Measurements from ENCODE around the gene SESN3.
"Not testable (repeated sequence)": the region's sequence is repeated elsewhere in the genome, so short reads cannot be mapped to it uniquely, and the experiment has no call there.

SESN3 gene

DNA sequence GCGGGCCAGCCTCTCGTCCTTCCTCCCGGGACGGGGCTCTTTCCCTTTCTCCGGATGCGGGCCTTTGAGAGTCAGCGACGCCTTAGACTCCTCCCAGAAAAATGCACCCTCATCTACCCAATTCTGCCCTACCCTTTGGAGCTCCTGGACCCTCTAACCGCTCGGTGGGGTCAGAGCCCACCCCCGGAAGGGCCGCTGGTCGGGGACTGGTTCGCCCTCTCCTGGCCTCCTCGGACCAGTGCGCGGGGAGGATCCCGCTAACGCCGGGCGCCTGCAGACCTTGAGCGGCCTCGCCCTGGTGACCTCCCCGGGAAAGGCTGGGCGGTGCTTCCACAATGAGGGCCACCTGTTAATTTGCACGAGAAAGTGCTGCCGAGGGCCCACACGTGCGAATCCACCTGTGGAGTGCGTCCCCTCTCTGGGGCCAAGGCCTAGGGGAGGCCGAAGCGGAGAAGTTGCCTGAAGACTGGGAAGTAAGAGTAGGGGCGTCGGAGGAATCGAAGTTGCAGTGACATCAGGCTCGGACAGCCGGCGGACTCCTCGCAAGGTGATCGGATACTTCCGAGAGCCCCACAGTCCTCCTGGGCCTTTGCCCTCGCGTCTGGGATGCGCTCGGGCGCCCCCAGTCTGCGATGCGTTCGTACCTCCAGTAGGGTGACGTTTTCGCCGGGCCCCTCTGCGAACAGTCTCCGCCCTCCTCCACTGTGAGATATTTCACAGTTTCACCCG is 79.9 kb downstream of the SESN3 start:
- peak; percentile 91 to 93 for DNase-seq

GRCh38 chr11:95149651-95150364 is 81.2 kb downstream of the SESN3 start:
- no peak for DNase-seq

- DNase-seq = no peak
These were observed 82.1 kb downstream of the SESN3 start for GRCh38 chr11:95148938-95149337.

GRCh38 chr11:95148406-95148805 is 82.6 kb downstream of the SESN3 start:
- DNase-seq = no peak

DNA sequence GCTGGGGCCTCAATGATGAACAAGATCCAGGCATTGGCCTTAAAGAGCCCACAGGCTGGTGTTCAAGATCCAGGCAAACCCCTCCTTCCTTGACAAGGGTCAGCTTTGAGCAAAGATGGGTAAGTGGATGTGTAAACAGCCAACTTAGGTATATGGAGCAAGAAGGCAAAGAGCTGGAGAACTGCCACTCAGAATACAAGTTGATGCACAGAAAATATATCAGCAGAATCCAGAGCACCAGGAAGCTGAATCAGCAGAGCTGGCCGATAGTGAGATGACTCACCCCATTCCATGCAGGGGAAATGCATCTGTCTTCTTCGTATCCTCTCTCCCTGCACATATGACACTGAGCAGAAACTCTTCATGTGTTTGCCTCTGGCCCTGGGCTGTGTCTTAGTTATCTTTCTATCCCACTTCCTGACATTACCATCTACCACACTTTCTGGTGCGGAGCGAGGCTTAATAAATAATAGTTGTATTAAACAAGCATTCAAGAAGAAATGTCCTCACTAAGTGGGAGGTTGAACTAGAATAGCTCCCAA is 83.6 kb downstream of the SESN3 start:
- peak in 1 of 2 donors; percentile 18 for DNase-seq

GRCh38 chr11:95145430-95146060 is 85.5 kb downstream of the SESN3 start:
- DNase-seq = no peak

DNA sequence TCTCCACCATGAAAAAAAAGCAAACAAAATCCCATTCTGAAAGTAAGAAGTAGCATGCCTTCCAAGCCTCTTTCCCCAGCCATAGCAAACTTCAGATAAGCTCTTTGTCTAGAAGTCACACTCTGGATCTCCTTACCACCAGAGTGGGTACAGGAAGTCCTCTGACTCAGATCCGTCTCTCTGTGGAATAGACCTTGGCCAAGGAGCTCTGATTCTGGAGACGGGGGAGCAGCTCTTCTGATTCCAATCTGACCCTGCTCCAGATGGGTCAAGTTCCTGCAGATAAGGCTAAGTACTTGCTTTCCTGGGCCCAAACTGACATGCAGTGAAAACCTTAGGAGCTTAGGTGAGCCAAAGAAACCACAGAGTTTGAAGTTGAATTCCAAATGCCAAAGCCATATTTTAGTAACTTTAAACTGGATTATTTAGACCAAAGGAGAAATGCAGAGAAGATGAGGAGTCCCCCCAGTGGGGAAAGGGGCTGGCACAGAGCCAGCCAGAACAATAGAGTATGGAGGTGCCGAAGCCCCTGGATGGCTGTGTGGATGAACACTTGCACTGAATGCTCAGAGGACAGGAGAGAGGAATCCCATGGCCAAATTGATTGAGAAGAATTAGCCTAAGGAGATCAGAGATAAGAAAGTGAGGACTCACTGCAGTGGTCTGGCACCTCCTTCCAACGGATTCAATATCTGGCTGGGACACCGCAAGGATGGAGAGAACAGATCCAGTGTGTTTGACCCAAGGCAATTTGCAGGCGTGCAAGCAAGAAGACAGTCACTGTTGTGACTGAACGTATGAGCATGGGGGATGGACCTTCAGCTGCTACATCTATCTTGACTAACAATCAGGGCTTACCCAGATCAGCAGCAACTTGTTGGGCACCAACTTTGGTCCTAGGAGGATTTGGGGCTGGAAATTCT is 86.4 kb downstream of the SESN3 start:
- no peak for DNase-seq

DNA sequence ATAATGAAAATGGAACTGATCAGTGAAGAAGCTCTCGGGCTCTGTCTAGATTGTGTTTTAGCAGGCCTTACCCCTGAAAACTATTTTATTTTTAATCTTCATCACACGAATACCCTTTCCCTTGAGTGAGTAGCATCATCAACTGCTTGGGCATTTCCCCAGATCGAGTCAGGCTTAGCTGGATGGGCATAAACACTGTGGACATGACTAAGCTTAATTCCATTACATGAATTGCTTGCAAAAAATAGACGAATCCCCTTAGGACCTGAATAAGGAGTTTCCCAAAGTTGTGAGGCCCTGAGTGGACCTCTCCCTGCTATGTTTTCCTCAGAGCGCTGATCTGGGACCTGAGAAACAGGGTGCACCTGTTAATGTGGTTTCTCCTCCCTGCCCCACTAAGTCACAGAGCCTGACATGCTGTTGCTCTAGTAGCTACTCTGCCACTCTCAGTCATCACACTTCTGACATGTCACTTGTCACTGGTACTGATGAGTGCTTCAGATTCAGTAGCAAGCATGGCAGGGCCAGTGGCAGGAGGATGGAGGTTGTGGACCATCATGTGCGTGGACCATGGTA is 87.8 kb downstream of the SESN3 start:
- no peak for DNase-seq

GRCh38 chr11:95142431-95142830 is 88.6 kb downstream of the SESN3 start:
- DNase-seq = no peak

GRCh38 chr11:95140397-95141033 is 90.5 kb downstream of the SESN3 start:
- DNase-seq = no peak

DNA sequence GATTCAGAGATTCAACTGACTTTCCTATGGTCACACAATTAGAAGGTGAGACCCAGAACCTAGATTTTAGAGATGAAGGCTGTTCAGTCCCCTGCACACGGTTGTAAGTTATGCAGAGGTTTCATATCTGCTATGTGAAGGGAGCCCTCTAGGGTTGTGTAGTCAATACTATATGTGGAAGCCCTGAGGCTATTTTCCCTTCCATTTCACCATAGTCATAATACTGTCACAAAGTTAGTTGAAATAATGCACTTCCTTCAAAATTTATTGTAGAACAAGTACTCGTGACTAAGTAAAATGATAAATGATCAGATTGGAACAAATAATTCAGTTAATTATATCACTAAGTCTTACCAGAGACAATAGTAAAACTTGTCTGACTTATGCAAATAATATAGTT is 92.6 kb downstream of the SESN3 start:
- no peak for DNase-seq

DNA sequence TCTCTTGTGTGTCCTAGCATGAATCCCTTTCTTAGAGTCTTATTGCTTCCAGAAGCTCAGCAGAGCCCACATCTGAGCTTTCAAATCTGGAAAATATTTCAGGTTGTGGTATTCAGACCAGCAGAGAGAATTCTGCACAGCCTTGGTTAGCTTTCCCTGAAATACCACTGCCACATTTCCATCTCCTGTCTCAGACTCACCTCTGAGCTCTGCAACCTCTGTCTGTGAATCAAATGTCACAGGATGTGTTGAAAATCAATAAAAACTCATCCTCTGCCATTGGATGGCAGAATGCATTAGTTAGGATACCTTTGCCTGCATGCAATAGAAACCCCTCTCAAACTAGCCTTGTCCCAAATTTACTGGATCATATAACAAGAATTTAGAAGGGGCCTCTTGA is 93.7 kb downstream of the SESN3 start:
- DNase-seq = no peak

GRCh38 chr11:95136747-95137146 is 94.3 kb downstream of the SESN3 start:
- DNase-seq = not testable (repeated sequence)

DNA sequence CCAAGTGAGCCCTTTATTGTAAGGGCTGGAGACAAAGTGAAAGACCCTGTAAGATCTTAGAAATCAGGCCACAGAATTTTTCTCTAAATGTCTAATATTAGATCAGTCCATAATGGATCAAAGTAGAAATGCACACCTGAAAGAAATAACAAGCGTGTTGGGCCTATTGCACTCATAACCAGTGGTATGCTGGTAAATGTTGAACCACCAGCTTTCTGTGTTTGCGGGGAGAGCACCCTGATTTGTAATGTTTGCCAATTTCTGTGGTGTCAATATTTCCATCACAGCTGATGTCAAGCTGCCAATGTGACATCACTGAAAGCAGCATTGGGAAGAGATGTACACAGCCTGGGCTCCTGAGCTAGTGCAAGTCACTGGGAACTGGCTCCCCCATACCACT is 95.1 kb downstream of the SESN3 start:
- DNase-seq = no peak

GRCh38 chr11:95135155-95135554 is 95.8 kb downstream of the SESN3 start:
- DNase-seq = no peak

GRCh38 chr11:95134491-95134890 is 96.5 kb downstream of the SESN3 start:
- DNase-seq = no peak

DNA sequence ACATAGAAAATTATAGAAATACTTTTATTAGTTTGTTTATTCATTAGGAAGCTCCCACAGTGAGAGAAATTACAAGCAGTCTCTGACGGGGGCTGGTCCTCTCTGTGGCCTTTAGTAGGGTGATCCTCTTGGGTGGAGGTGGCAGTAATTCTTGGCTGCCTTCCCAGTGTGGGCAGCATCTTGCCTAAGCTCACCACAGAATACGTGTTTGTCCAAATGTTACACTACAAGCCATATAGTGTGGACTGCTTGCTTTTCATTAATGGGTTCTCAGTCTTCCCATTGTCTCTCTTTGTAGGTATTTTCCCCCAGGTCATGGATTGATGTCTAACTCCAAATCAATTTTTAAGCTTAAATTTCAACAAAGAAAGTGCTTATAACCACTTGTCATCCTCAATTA is 98.0 kb downstream of the SESN3 start:
- DNase-seq = no peak

DNA sequence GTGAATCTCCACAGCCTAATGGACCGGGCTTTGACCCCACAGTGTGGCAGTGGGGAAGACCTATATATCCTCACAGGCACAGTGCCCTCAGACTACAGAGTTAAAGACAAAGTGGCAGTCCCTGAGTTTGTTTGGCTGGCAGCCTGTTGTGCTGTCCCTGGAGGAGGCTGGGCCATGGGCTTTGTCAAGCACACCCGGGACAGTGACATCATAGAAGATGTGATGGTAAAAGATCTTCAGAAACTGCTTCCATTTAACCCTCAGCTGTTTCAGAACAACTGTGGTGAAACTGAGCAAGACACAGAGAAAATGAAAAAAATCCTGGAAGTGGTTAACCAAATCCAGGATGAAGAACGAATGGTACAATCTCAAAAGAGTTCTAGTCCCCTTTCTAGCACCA is 102.4 kb downstream of the SESN3 start:
- DNase-seq = no peak

DNA sequence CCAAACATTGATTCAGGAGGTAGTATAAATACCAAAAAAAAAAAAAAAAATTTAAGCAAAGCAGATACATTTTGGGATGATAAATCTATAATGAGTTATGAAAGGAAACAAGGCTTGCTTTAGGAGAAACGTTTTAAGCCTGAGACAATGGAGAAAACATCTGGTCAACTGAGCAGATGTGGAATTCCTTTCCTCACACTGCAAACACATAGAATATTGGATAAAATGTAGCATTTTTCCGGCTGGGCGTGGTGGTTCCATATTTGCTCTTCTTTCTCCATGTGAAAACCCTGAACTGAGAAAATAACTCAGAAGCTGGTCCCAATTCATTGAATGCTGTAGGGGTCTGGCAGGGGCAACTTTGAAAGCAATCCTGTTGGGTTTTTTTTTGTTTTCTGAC is 107.4 kb downstream of the SESN3 start:
- no peak for DNase-seq

DNA sequence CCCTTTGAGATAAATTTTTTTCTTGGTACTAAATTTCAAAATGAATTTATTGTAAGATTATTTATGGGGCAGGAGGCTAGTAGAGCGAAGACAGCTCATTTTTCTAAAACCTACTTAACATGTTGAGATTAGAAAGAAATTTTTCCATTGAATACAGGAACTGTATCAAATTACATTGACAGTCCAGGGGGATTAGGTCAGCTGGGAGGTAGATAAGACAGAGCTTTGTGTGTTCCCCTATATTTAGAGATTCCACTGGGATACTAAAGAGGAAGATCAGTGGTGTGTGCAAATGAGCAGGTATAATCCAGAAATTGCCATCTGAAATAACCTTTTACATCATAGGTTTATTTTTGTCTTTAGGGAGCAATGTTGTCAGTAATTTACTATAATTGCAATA is 109.3 kb downstream of the SESN3 start:
- DNase-seq = no peak

DNA sequence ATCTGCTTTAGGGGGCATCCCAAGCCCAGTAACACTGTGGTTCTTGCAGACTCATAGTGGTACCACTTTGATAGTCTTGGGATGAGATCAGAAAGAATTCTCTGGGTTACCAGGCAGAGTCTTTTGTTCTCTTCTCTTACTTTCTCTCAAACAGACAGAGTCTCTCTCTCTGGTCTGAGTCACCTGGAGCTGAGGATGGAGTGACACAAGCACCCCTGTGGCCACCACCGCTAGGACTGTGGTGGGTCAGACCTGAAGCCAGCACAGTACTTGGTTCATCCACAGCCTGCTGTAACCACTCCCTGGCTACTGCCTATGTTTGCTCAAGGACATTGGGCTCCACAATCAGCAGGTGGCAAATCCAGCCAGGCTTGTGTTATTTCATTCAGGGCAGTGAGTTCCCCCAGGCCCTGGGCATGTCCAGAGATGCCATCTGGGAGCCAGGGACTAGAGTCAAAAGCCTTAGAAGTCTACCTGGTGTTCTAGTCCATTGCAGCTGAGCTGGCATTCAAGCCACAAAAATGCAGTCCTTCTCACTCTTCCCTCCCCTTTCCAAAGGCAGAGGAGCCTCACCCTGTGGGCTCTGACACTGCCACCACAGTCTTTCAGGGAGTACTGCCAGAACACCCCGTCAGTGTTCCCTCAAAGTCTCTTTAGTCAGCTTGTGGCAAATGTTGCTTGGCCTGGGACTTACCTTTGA is 111.5 kb downstream of the SESN3 start:
- DNase-seq = no peak

Measured in activated CD4-positive, alpha-beta T cell treated with anti-CD3 and anti-CD28 coated beads for 4 hours (primary cell).